Naive thymus-derived CD4-positive, alpha-beta T cell (primary cell): Measurements from ENCODE around the gene SELP. TPM values are rescaled to one million over a fixed set of nuclear protein-coding genes. Genes with fewer than 3 reads are reported as not detected.
A peak's percentile ranks its signal among the peaks of the same experiment; 100 is the strongest.

Experiments used
- ATAC-seq: fragments of 150-1000 bp; cut with Tn5 transposase; 2 replicates; pipeline ENCODE4 v1.10.0; 2021; ENCODE audit warnings: mild to moderate bottlenecking, moderate library complexity
- CTCF ChIA-PET: fragments of 350-600 bp; sonication (Branson Sonifier 250); formaldehyde crosslinking; loops from one replicate; lab custom pipeline; 2021; ENCODE audit warnings: antibody characterized with exemption; lab: Charles Lee
- POLR2A ChIA-PET: fragments of 350-600 bp; sonication (Branson Sonifier 250); formaldehyde crosslinking; loops from one replicate; lab custom pipeline; 2021; ENCODE audit warnings: antibody characterized with exemption, inconsistent platforms; lab: Charles Lee
- DNase-seq, 9 donors: peaks; one replicate each; pipeline versions ENCODE4 v3.0.0 to v3.0.0-alpha.2; 2020 to 2022; ENCODE audit warnings: mixed read lengths in 1 of 9
- H3K27ac ChIP-seq: one replicate; pipeline ENCODE4 v1.7.0; 2013; ENCODE audit warnings: mild to moderate bottlenecking, low read depth, low read length, moderate library complexity
- H3K27me3 ChIP-seq, 2 donors: one replicate each; pipeline ENCODE4 v1.7.0; 2013; ENCODE audit warnings: low read length in 2 of 2, mild to moderate bottlenecking in 2 of 2, moderate library complexity in 2 of 2; ENCODE audit not compliant: control insufficient read depth in 2 of 2, insufficient read depth in 2 of 2
- H3K36me3 ChIP-seq, 3 experiments: 1 replicate in 2 of 3; 2 replicates in 1 of 3; pipeline ENCODE4 v1.7.0; 2013; ENCODE audit warnings: low read length in 3 of 3, mild to moderate bottlenecking in 3 of 3, moderate library complexity in 1 of 3; ENCODE audit not compliant: insufficient read depth in 3 of 3, control insufficient read depth in 2 of 3
- H3K4me1 ChIP-seq, 2 donors: one replicate each; pipeline ENCODE4 v1.7.0; 2013; ENCODE audit warnings: low read length in 2 of 2, mild to moderate bottlenecking in 2 of 2, moderate library complexity in 1 of 2; ENCODE audit not compliant: control insufficient read depth in 2 of 2, insufficient read depth in 2 of 2
- H3K4me3 ChIP-seq: 2 replicates; pipeline ENCODE4 v1.7.0; 2013; ENCODE audit warnings: mild to moderate bottlenecking, low read length
- H3K9me3 ChIP-seq, 3 experiments: 1 replicate in 2 of 3; 2 replicates in 1 of 3; pipeline ENCODE4 v1.7.0; 2013; ENCODE audit warnings: low read length in 3 of 3; ENCODE audit not compliant: control insufficient read depth in 2 of 3
- H3K27ac Mint-ChIP-seq, 9 donors: one replicate each; pipeline ENCODE4 v1.8.0; 2020 to 2022; ENCODE audit warnings: mixed read lengths in 9 of 9, mild to moderate bottlenecking in 8 of 9, moderate library complexity in 5 of 9, inconsistent platforms in 2 of 9
- H3K27me3 Mint-ChIP-seq, 5 donors: one replicate each; pipeline ENCODE4 v1.8.0; 2021 to 2022; ENCODE audit warnings: mixed read lengths in 5 of 5, mild to moderate bottlenecking in 1 of 5
- H3K36me3 Mint-ChIP-seq, 5 donors: one replicate each; pipeline ENCODE4 v1.8.0; 2020 to 2022; ENCODE audit warnings: mixed read lengths in 5 of 5, mild to moderate bottlenecking in 3 of 5, inconsistent platforms in 1 of 5
- H3K4me1 Mint-ChIP-seq, 7 donors: one replicate each; pipeline ENCODE4 v1.8.0; 2020 to 2022; ENCODE audit warnings: mixed read lengths in 7 of 7, mild to moderate bottlenecking in 3 of 7, inconsistent platforms in 1 of 7
- H3K4me3 Mint-ChIP-seq, 10 donors: one replicate each; pipeline ENCODE4 v1.8.0; 2020 to 2022; ENCODE audit warnings: mild to moderate bottlenecking in 10 of 10, mixed read lengths in 10 of 10, moderate library complexity in 6 of 10, inconsistent platforms in 2 of 10
- H3K9me3 Mint-ChIP-seq, 11 donors: one replicate each; pipeline ENCODE4 v1.8.0; 2020 to 2022; ENCODE audit warnings: mixed read lengths in 11 of 11, mild to moderate bottlenecking in 4 of 11, inconsistent platforms in 1 of 11, moderate library complexity in 1 of 11
- intact Hi-C, 2 donors: fragments of 100-400 bp; cut with micrococcal nuclease; formaldehyde crosslinking; loops; one replicate each; pipeline ENCODE4 v1.15.1; 2023
- polyA plus RNA-seq, 2 donors: library from polyadenylated mRNA; unstranded; fragments of 300-500 nt; fragmentation: Illumina TruSeq; gene quantifications; one replicate each; pipeline ENCODE4 v1.2.3, GENCODE V29; 2021
- total RNA-seq, 6 experiments: library from RNA in 5 of 6; stranded (reverse) in 5 of 6; gene quantifications; 1 replicate in 5 of 6; 2 replicates in 1 of 6; pipeline ENCODE4 v1.2.3 and lab custom pipeline; 2021 to 2026

Gene SELP
- total and polyA plus RNA-seq, 7 experiments from 2014 or later, result 0.27 to 3.2 (median 1.7) TPM

DNA sequence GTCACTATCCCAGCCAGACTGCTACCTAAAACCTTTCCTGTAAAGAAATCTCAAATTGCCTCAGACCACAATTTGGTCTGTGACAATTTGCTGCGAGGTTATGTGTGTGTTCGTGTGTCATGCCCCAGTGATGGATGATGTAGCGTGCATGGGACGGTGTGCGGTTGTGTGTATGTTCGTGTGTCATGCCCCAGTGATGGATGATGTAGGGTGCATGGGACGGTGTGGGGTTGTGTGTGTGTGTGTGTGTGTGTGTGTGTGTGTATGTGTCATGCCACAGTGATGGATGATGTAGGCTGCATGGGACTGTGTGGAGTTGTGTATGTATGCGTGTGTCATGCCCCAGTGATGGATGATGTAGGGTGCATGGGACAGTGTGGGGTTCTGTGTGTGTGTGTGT lies 9.4 kb downstream of the SELP start:
- Mint-ChIP-seq H3K27ac (peak overlapping the region in 6 of 9 donors; percentile 13 to 68 (median 36)), H3K4me3 (no peak overlapping the region), H3K9me3 (peaks cover 0 to 12% (median 2%) of the 10 kb centered on the region in 11 donors), H3K36me3 (peaks cover 0 to 16% (median 3%) of the 10 kb centered on the region in 5 donors), H3K27me3 (no peaks in the 10 kb centered on the region), H3K4me1 (peaks cover 24 to 76% (median 64%) of the 10 kb centered on the region in 7 donors)
- DNase-seq (no peak), ATAC-seq (no peak)
- Histone ChIP-seq H3K27me3 (no peaks in the 10 kb centered on the region), H3K36me3 (no peaks in the 10 kb centered on the region), H3K4me3 (no peak overlapping the region), H3K4me1 (peaks cover 7 to 30% of the 10 kb centered on the region in 2 donors), H3K9me3 (no peaks in the 10 kb centered on the region), H3K27ac (no peak overlapping the region)
- POLR2A ChIA-PET, result no interaction called here
- intact Hi-C loops, result loop anchor here in 1 of 2 donors (10.0 kb wide), 1 partner anchor 1086 kb away; no protein-coding TSS in a partner anchor
- CTCF ChIA-PET, result no interaction called here

DNA sequence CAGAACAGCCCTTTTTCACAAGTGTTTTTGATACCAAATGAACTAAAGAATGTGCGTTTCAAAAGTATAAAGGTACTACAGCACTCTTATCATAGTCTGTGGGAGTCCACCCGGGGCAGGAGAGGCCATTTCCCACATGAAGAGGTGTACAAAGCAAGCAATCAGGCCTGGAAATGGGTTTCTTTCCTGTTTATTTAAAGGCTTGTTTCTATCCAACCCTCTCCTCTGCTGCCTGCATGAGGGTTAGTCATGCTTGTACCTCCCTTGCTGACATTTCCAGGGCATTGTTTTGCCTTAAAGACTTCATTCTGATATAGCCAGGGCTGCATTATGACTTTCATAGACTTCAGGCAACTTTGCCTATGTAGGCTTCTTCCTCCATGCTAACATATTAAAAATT lies 11.6 kb downstream of the SELP start:
- H3K36me3 ChIP-seq, result no peaks in the 10 kb centered on the region
- H3K4me3 ChIP-seq, result no peak overlapping the region
- DNase-seq (no peak), ATAC-seq (no peak)
- H3K9me3 Mint-ChIP-seq, result peaks cover 0 to 12% (median 2%) of the 10 kb centered on the region in 11 donors
- ChIA-PET POLR2A (no interaction called here), CTCF (no interaction called here)
- H3K27me3 ChIP-seq, result no peaks in the 10 kb centered on the region
- no peak overlapping the region for H3K4me3 Mint-ChIP-seq
- H3K27ac ChIP-seq, result no peak overlapping the region
- H3K4me1 Mint-ChIP-seq, result peaks cover 8 to 72% (median 51%) of the 10 kb centered on the region in 7 donors
- H3K9me3 ChIP-seq, result no peaks in the 10 kb centered on the region
- no peaks in the 10 kb centered on the region for H3K27me3 Mint-ChIP-seq
- peaks cover 0 to 16% (median 3%) of the 10 kb centered on the region in 5 donors for H3K36me3 Mint-ChIP-seq
- peaks cover 4 to 8% of the 10 kb centered on the region in 2 donors for H3K4me1 ChIP-seq
- peak overlapping the region in 2 of 9 donors; percentile 3 to 76 for H3K27ac Mint-ChIP-seq
- intact Hi-C loops, result loop anchor here in 1 of 2 donors (1.0 kb wide), 1 partner anchor 8 kb away; no protein-coding TSS in a partner anchor

DNA sequence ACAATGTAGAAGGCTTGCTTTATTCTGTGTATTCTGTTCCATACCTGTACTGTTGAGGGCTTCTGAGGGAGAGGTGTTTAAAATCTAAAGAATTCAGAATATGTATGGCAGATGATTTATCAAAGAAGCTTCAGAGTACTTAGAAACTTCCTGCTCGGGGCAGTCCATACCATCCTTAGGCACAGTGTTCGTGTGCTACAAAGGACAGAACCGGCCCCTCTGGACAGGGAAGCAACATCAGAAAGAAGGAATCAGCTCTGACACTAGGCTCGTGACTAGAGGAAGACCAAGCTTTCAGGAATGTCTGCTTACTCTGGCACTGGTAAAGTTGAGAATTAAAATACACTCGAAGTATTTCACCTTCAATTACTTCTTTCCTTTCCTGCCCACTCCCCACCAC lies 14.1 kb downstream of the SELP start:
- H3K27me3 Mint-ChIP-seq, result no peaks in the 10 kb centered on the region
- POLR2A ChIA-PET, result interaction anchor here (0.6 to 2.7 kb wide), 7 partner anchors 10 to 87 kb away, joined by 3 to 9 read pairs (median 4); no protein-coding TSS in a partner anchor

GRCh38 chr1:169610858-169611257 lies 19.1 kb downstream of the SELP start:
- Histone ChIP-seq H3K4me1 (peaks cover under 1 to 12% of the 10 kb centered on the region in 2 donors), H3K4me3 (no peak overlapping the region), H3K36me3 (no peaks in the 10 kb centered on the region), H3K9me3 (no peaks in the 10 kb centered on the region), H3K27ac (no peak overlapping the region), H3K27me3 (no peaks in the 10 kb centered on the region)
- intact Hi-C loops, result no loop called here
- ChIA-PET CTCF (interaction anchor here (0.7 to 1.4 kb wide), 2 partner anchors 9 to 11 kb away, joined by 3 to 7 read pairs; no protein-coding TSS in a partner anchor), POLR2A (interaction anchor here (0.6 to 2.4 kb wide), 6 partner anchors 9 to 183 kb away, joined by 3 to 13 read pairs (median 4); no protein-coding TSS in a partner anchor)
- Mint-ChIP-seq H3K36me3 (peaks cover 0 to 6% (median 2%) of the 10 kb centered on the region in 5 donors), H3K9me3 (no peaks in the 10 kb centered on the region), H3K27ac (peak overlapping the region in 1 of 9 donors; percentile 14), H3K4me1 (peaks cover 13 to 72% (median 45%) of the 10 kb centered on the region in 7 donors), H3K4me3 (no peak overlapping the region), H3K27me3 (no peaks in the 10 kb centered on the region)
- no peak for ATAC-seq
- no peak for DNase-seq

More for the DNA sequence above, 14.1 kb downstream of the SELP start:
- Mint-ChIP-seq H3K36me3 (peaks cover 0 to 10% (median 8%) of the 10 kb centered on the region in 5 donors), H3K4me1 (peaks cover 6 to 72% (median 47%) of the 10 kb centered on the region in 7 donors), H3K27ac (peak overlapping the region in 3 of 9 donors; percentile 2 to 70 (median 26)), H3K4me3 (no peak overlapping the region), H3K9me3 (peaks cover 0 to 7% (median 0%) of the 10 kb centered on the region in 11 donors)
- Histone ChIP-seq H3K36me3 (no peaks in the 10 kb centered on the region), H3K4me3 (no peak overlapping the region), H3K27me3 (no peaks in the 10 kb centered on the region), H3K4me1 (no peaks in the 10 kb centered on the region), H3K9me3 (no peaks in the 10 kb centered on the region), H3K27ac (no peak overlapping the region)
- CTCF ChIA-PET, result interaction anchor here (0.7 to 2.4 kb wide), 3 partner anchors 14 to 97 kb away, joined by 3 to 6 read pairs (median 3); no protein-coding TSS in a partner anchor
- DNase-seq, result no peak
- ATAC-seq, result no peak
- intact Hi-C loops, result no loop called here

DNA sequence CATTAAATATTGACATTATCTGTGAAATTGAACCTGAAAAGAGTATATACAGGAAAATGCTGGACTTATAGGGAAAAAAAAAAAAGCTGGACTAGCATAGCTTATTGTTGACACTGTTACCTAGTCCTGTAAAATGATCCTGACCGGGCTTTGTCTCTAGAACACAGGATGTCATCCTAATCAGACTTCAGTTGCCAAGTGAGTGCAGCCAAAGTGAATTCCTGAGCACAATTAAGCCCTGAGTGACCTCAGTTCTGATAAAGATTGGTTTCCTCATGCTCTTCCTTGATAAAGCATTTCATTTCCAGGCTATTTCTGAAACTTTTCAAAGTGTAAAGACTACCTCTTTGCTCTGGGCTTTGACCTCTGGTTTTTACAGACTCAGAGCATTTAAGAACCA lies 19.8 kb downstream of the SELP start:
- H3K4me3 Mint-ChIP-seq, result no peak overlapping the region
- intact Hi-C loops, result no loop called here
- no peaks in the 10 kb centered on the region for H3K27me3 Mint-ChIP-seq
- Histone ChIP-seq H3K36me3 (no peaks in the 10 kb centered on the region), H3K9me3 (no peaks in the 10 kb centered on the region), H3K27ac (no peak overlapping the region), H3K4me3 (no peak overlapping the region), H3K4me1 (peaks cover 8 to 19% of the 10 kb centered on the region in 2 donors), H3K27me3 (no peaks in the 10 kb centered on the region)
- peak overlapping the region in 5 of 9 donors; percentile 5 to 28 (median 14) for H3K27ac Mint-ChIP-seq
- ChIA-PET CTCF (interaction anchor here (0.6 to 1.1 kb wide), 3 partner anchors 8 to 71 kb away, joined by 3 read pairs; no protein-coding TSS in a partner anchor), POLR2A (interaction anchor here (0.6 to 2.4 kb wide), 5 partner anchors 12 to 184 kb away, joined by 3 to 9 read pairs (median 3); no protein-coding TSS in a partner anchor)
- no peaks in the 10 kb centered on the region for H3K9me3 Mint-ChIP-seq
- H3K36me3 Mint-ChIP-seq, result peaks cover 0 to 6% (median 2%) of the 10 kb centered on the region in 5 donors
- DNase-seq (no peak), ATAC-seq (no peak)
- peaks cover 15 to 72% (median 45%) of the 10 kb centered on the region in 7 donors for H3K4me1 Mint-ChIP-seq

DNA sequence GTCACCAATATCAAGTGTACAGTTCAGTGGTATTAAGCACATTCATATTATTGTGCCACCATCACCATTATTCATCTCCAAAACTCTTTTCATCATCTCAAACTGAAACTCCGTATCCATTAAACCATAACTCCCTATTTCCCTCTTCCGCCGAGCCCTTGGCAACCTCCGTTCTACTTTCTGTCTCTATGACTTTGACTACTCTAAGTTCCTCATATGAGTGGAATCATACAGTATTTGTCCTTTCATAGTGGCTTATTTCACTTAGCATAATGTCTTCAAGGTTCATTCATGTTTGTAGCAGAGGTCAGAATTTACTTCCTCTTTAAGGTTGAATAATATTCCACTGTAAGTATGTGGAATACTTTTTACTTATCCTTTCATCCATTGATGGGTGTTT lies 21.7 kb downstream of the SELP start:
- Mint-ChIP-seq H3K27me3 (no peaks in the 10 kb centered on the region), H3K9me3 (peaks cover 0 to 3% (median 0%) of the 10 kb centered on the region in 11 donors), H3K27ac (peak overlapping the region in 1 of 9 donors; percentile 29), H3K4me1 (peaks cover 29 to 76% (median 54%) of the 10 kb centered on the region in 7 donors), H3K36me3 (peaks cover 0 to 6% (median 2%) of the 10 kb centered on the region in 5 donors), H3K4me3 (peak overlapping the region in 2 of 10 donors; percentile 1 to 21)
- Histone ChIP-seq H3K4me1 (peaks cover 16 to 35% of the 10 kb centered on the region in 2 donors), H3K27me3 (no peaks in the 10 kb centered on the region), H3K36me3 (no peaks in the 10 kb centered on the region), H3K27ac (no peak overlapping the region), H3K9me3 (no peaks in the 10 kb centered on the region), H3K4me3 (no peak overlapping the region)
- intact Hi-C loops, result no loop called here
- CTCF ChIA-PET, result no interaction called here
- no peak for ATAC-seq
- DNase-seq, result no peak
- POLR2A ChIA-PET, result interaction anchor here (0.5 kb wide), 1 partner anchor 93 kb away, joined by 3 read pairs; no protein-coding TSS in a partner anchor
